ENCODE results near the gene KCNAB1.
"Not testable (repeated sequence)": the region's sequence is repeated elsewhere in the genome, so short reads cannot be mapped to it uniquely, and the experiment has no call there.

KCNAB1 gene

DNA sequence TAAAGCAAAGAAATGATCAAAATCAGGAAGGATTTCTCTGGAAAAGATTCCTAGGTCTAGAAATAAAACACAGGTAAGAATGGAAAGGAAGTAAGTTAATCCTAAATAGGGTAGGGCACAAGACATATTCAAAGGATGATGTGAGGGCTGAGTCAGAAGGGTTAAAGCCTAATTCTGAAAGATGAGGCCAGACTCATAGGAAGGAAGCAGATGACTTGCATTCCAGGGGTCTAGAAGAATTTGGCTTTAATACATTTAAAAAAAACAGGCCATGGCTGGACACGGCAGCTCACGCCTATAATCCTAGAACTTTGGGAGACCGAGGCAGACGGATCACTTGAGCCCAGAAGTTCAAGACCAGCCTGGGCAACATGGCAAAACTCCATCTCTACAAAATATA is 431.4 kb downstream of the KCNAB1 start:
- DNase-seq = peak; percentile 68
- in situ Hi-C loops (cut with HindIII; ENCODE audit: low pct_ligation_motif_present, low pct_unique_long_range_greater_than_20kb, low sequenced_read_pairs) = no loop called here

DNA sequence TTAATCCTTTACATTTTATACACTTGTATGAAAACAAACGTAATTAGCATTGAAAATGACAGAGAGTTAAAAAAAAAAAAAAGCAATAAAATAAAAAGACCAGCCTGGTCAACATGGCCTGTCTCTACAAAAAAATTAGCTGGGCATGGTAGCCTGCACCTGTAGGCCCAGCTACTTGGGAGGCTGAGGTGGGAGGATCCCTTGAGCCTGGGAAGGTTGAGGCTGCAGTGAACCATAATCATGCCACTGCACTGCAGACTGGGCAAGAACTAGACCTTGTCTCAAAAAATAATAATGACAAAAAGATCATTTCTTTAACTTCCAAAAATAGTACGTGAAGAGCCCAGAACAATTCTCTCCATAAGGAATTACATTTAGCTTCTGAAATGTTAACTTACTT is 432.6 kb downstream of the KCNAB1 start:
- in situ Hi-C loops (cut with HindIII; ENCODE audit: low pct_ligation_motif_present, low pct_unique_long_range_greater_than_20kb, low sequenced_read_pairs) = no loop called here
- DNase-seq = no peak

DNA sequence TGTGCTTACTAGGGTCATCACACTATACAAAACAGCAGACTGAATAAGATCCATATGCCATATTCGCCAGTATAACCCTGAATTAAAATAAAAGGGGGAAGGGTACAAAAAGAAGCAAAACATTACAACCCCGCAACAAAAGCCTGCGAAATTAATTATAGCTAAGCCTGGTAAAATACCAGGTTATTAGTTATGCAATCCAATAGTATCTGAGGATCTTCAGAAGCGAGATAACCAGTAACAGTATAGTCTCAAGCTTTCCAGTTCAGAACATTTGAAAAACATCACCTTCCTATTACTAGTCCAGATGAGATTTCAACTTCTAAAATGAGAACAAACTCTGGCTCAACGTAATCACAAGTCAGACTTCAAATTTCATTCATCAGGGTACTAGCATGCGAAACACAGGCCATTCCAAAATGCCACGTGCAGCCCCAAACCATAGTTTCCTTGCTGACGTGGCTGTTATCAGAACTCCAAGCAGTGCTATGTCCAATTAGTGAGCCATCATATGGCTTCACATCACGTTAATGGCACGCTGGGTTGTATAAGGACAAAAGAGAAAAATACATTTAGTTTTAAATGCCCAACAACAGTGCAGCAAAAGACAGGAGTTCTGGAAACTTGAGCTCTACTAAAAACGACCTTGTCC is 433.5 kb downstream of the KCNAB1 start:
- in situ Hi-C loops (cut with HindIII; ENCODE audit: low pct_ligation_motif_present, low pct_unique_long_range_greater_than_20kb, low sequenced_read_pairs) = no loop called here
- DNase-seq = peak; percentile 17

DNA sequence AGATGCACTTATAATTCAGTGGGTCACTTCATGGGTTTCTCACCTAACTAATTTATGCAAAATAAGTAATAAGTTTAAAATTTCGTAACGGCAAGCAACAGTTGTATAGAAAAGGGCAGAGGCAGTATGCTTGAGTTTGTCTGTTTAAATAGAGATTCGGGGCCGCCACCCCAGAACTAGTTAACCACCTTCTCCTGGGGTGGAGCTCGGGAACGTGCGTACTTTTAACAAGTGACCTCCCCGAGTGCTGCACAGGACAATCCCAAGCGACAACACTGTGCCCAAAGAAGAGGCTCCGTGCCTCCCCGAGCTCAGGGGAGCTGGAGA is 434.1 kb downstream of the KCNAB1 start:
- in situ Hi-C loops (cut with HindIII; ENCODE audit: low pct_ligation_motif_present, low pct_unique_long_range_greater_than_20kb, low sequenced_read_pairs) = no loop called here
- DNase-seq = no peak

DNA sequence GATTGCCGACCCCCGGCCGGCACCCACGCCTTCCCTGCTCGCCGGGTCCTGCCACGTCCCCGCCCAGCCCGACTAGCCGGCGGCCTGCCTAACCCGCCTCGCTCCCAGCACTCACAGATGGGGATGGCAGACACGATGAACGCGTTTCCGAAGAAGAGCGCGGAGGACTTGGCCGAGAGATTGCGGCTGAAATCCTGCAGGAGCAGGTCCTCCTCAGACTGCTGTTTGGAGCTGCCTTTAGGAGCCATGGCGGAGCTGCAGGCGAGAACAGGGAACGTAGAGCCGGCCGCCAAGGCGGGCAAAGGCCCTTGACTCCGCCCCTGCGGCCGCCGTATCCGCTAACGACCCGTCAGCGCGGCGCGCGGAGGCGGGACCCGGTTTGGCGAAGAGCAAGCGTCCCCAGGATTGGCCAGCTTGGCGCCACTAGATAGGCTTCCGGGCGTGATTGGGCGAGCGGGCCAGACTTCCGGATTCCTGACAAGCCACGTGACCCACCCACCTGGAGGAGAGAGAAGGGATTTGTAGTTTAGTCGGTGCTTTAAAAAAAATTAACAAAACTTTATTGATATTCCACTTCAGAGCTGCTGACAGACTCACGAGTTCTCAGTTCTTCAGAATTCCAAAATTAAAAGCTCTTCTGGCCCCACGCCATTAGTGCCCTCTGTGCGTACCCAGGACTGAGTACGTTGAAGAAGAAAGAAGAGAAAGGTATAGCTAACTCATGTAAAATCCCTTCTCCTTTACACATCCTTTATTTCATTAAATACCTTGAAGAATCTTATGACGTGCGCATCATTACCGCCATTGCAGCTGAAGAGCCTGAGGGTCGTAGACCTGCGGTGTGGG is 434.7 kb downstream of the KCNAB1 start, which contains the start of gene SSR3:
Gene SSR3 (minus strand): TSS at position 276 of the 846 bp plus-strand sequence. CDS start 28 bp downstream, at position 248.
- in situ Hi-C loops (cut with HindIII; ENCODE audit: low pct_ligation_motif_present, low pct_unique_long_range_greater_than_20kb, low sequenced_read_pairs) = no loop called here

DNA sequence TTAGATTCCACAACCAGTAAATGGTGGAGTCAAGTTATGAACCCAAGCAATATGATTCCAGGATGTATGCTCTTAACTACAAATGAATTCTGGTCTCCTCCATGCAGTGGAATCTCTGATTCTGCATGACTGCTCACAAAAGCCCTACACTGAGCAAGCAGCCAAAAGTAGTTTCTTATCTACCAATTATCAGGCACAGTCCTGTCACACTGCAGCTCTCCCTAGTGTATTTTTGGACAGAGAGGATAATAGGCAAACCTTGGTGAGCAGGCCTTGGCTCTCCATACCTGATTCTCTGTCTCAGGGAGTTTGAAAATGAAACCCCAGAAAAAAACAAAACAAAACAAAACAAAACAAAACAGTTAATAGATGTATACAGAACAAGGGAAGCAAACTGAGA is 438.0 kb downstream of the KCNAB1 start:
- no peak for DNase-seq
- in situ Hi-C loops (cut with HindIII; ENCODE audit: low pct_ligation_motif_present, low pct_unique_long_range_greater_than_20kb, low sequenced_read_pairs) = no loop called here

More for the DNA sequence above, 434.7 kb downstream of the KCNAB1 start, which contains the start of gene SSR3:
- DNase-seq = peak; percentile 98

DNA sequence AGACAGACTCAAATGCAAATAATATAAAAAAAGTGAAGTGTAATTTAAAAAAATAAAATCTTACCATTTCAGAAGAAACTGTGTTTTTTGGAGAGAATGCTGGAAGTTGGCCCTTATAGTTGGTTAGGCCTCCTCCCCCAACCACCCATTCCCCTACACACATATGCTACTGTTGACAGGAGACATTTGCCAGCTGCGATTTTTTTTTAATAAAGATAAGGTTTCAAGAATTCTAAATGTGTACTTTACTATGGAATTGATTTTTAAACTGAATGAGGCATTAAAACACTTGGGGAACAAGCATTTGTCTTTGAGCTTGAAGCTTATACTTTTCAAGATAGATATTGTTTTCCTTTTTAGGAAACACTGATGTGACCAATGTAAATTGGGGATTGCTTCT is 438.9 kb downstream of the KCNAB1 start:
- in situ Hi-C loops (cut with HindIII; ENCODE audit: low pct_ligation_motif_present, low pct_unique_long_range_greater_than_20kb, low sequenced_read_pairs) = no loop called here

DNA sequence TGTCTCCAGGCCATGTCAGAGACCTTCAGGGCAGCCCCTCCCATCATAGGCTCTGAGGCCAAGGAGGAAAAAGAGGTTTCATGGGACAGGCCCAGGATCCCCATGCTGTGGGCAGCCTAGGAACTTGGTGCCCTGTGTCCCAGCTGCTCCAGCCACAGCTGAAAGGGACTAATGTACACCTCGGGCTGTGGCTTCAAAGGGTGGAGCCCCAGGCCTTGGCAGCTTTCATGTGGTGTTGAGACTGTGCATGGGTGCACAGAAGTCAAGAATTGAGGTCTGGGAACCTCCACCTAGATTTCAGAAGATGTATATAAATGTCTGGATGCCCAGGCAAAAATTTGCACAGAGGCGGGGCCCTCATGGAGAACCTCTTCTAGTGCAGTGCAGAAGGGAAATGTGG is 441.2 kb downstream of the KCNAB1 start:
- no peak for DNase-seq

More for the DNA sequence above, 438.9 kb downstream of the KCNAB1 start:
- no peak for DNase-seq

DNA sequence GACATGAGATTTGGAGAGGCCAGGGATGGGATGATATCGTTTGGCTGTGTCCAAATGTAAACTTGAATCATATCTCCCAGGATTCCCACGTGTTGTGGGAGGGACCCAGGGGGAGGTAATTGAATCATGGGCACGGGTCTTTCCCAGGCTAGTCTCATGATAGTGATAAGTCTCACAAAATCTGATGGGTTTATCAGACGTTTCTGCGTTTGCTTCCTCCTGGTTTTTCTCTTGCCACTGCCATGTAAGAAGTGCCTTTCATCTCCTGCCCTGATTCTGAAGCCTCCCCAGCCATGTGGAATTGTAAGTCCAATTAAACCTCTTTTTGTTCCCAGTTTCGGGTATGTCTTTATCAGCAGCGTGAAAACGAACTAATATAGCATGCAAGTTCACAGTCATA is 442.1 kb downstream of the KCNAB1 start:
- DNase-seq; in situ Hi-C loops (cut with HindIII; ENCODE audit: low pct_ligation_motif_present, low pct_unique_long_range_greater_than_20kb, low sequenced_read_pairs): not testable (repeated sequence)

More for the DNA sequence above, 441.2 kb downstream of the KCNAB1 start:
- in situ Hi-C loops (cut with HindIII; ENCODE audit: low pct_ligation_motif_present, low pct_unique_long_range_greater_than_20kb, low sequenced_read_pairs) = no loop called here

DNA sequence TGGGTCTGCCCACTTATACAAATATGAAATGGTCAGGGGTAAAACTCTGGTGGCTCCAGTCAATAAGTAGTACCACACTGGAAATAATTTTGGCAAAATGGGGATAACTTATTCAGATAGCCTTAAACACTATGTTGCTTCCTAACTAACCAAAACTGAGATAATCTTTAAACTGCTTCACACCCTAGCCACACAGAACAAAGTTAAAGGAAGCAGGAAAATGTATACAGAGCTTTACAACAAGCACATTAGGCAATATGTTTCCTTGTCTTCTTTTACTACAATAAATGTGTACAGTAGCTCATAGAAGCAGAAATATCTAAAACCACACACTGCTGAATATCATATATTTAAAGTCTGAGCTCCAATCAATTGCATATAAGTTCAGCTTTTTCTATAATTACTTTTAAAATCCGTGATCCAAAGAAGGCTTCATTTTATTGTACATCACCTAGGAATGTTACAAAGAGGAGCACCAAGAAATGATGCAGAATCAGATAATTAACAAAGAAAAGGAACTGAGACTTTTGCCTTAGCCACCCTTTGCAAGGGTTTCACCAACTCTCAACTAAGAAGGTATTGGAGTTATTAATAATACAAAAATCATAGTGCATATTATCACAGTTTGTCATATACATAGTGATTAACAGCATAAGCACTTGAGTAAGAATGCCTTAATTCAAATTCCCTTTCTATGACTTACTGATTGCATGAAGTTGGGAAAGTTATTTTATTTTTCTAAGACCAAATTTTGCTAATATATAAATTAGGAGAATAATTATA is 443.7 kb downstream of the KCNAB1 start:
- in situ Hi-C loops (cut with HindIII; ENCODE audit: low pct_ligation_motif_present, low pct_unique_long_range_greater_than_20kb, low sequenced_read_pairs) = no loop called here

DNA sequence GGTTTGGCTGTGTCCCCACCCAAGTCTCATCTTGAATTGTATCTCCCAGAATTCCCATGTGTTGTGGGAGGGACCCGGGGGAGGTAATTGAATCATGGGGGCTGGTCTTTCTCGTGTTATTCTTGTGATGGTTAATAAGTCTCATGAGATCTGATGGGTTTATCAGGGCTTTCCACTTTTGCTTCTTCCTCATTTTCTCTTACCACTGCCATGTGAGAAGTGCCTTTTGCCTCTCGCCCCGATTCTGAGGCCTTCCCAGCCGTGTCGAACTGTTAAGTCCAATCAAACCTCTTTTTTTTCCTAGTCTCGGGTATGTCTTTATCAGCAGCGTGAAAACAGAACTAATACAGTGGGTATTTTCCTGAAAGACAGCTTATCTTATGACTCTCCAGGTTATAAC is 448.6 kb downstream of the KCNAB1 start:
- DNase-seq; in situ Hi-C loops (cut with HindIII; ENCODE audit: low pct_ligation_motif_present, low pct_unique_long_range_greater_than_20kb, low sequenced_read_pairs): not testable (repeated sequence)

More for the DNA sequence above, 443.7 kb downstream of the KCNAB1 start:
- no peak for DNase-seq

DNA sequence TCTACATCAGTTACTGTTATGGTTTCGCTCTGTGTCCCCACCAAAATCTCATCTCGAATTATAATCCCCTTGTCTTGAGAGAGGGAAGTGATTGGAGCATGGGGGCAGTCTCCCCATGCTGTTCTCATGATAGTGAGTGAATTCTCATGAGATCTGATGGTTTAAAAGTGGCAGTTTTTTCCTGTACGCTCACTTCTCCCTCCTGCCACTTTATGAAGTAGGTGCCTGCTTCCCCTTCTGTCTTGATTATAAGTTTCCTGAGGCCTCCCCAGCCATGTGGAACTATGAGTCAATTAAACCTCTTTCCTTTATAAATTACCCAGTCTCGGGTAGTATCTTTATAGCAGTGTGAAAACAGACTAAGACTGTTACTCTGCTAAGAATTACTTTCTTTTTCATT is 449.5 kb downstream of the KCNAB1 start:
- in situ Hi-C loops (cut with HindIII; ENCODE audit: low pct_ligation_motif_present, low pct_unique_long_range_greater_than_20kb, low sequenced_read_pairs); DNase-seq: not testable (repeated sequence)

DNA sequence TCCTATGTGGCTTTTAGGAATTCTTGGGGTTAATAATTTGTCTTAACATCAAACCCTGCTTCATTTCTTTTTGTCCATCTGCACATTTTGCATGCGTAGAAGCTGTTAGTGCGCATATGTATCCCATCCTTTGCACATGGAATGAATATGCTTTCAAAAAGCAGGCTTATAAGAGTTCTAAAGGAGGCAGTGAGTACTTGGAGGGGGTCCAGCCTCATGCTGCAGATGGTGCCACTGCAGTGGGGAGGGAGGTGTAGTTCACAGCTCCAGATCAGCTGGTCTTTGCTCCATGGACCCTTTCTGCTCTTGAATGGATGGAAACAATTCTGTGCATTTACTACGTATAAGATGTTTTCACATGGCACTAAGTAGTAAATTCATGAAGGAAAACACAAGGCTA is 455.3 kb downstream of the KCNAB1 start:
- no peak for DNase-seq
- in situ Hi-C loops (cut with HindIII; ENCODE audit: low pct_ligation_motif_present, low pct_unique_long_range_greater_than_20kb, low sequenced_read_pairs) = no loop called here

DNA sequence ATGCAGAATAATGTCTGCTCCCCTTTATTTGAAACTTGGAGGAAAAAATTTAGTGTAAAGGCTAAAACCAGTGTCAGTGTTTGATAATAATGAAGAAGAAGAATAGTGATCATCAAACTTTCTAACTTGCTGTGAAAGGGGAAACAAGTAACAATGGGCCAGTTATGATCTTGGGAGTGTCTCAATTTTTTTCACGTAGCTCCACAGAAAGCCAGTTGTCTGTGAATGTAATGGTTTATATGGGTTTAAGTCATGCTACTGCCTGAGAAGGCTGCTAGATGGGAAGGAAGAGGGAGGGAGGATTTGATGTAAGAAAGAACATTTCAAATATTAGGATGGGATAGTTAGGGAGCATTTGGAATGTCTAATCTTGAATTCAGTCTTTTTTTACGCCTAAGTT is 455.7 kb downstream of the KCNAB1 start:
- no peak for DNase-seq
- in situ Hi-C loops (cut with HindIII; ENCODE audit: low pct_ligation_motif_present, low pct_unique_long_range_greater_than_20kb, low sequenced_read_pairs) = no loop called here

DNA sequence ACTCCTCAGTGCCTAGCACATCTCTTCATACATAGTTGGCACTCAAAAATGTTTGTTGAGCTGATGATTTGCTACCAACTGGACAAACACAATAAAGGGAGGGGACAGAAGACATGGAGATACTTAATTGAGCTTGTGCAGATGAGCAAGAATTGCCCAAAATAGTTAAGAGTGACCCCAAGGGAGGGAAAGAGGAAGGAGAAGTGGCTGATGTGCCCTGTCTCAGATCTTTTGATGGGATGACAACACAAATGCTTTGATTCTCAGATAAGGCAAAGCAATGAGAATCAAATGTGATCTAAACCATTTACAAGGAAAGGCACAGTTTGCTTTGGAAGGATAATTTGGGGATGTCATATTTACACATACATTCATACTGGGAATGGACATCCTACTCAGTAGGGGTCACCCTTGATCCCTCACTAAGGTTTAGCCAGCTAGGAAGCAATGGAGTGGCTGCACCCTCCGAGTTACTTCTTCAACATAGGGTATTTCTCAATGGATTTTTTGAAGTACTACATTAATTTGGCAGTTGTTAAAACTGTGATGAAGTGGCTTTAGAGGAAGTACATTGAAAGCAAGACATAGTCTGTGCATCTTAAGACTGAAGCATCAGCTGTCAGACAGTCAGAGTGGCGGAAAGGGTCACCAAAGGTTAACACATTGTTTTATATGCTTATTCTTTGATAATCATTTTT is 456.4 kb downstream of the KCNAB1 start:
- in situ Hi-C loops (cut with HindIII; ENCODE audit: low pct_ligation_motif_present, low pct_unique_long_range_greater_than_20kb, low sequenced_read_pairs) = no loop called here
- DNase-seq = no peak

DNA sequence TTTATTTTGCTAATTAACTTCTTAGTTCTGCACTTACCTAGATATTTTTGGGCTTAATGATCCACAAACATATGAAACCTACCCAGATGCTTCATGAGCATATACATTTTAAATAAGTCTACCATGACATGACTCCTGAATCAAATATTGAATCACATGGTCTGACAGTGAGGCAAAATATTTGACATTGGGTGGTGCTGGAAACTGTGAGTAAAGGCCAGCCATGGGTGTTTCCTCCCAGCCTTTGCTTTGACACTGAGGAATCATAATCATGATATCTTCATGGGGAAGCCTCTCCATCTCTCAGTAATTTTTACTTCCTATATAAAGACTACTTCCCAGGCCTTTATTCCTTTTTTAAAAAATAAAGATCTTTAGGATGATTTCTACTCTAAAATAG is 457.4 kb downstream of the KCNAB1 start:
- in situ Hi-C loops (cut with HindIII; ENCODE audit: low pct_ligation_motif_present, low pct_unique_long_range_greater_than_20kb, low sequenced_read_pairs) = no loop called here
- DNase-seq = no peak

DNA sequence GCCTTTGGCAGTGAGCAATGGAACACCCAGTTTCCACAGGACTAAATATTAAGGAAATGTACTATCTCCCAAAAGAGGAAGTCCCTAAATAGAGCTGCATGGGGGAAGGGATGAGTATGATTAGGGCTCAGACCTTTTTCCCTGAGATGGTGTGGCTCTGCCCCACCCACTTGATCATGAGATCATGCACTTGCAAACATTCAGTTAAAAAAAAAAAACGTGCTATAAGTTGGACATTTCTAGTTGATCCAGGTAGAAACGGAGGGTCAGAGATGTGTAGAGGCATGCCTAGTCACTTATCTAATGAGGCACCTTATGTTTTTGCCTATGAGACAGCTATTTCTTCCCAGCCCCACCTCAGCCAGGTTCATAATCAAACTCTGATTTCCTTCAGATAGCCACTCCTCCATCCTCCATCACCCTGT is 459.1 kb downstream of the KCNAB1 start:
- in situ Hi-C loops (cut with HindIII; ENCODE audit: low pct_ligation_motif_present, low pct_unique_long_range_greater_than_20kb, low sequenced_read_pairs) = no loop called here
- no peak for DNase-seq

DNA sequence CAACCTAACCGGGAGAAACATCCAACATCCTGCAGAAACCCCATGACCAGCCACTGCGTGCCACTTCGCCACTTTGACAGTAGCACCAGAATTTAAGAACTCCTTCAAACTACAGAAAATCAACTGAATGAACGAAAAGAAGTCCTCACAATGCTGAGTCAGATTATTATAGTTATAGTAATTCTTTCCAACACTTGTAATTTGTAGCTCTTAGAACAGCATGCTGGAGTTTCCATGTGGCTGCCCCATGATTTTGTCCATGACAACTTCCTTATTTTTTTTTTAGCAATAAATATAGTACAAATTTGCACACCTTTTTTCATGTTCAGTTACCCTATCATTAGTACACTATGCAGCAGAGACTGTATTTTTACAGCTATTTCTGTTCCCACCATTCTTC is 460.7 kb downstream of the KCNAB1 start:
- no peak for DNase-seq
- in situ Hi-C loops (cut with HindIII; ENCODE audit: low pct_ligation_motif_present, low pct_unique_long_range_greater_than_20kb, low sequenced_read_pairs) = no loop called here

DNA sequence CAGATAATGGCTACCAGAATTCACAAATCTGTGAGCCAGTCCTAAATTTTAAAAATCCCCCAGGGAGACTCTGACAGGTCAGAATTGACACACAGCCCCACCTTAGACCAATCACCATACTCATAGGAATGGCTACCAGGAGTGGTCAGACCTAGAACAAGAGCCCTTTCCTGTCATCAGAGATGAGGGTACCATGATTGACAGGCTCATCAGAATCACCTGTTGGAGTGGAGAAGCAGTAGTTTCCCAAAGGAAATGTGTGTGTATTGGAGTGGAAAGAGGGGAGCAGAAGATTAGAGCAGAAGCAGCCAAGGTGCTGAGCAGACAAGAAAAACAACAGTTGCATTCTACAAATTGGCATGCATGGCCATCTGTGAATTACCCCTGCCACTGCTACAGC is 461.6 kb downstream of the KCNAB1 start:
- DNase-seq = no peak
- in situ Hi-C loops (cut with HindIII; ENCODE audit: low pct_ligation_motif_present, low pct_unique_long_range_greater_than_20kb, low sequenced_read_pairs) = no loop called here
